Measurements from ENCODE around the gene NR2F2.

NR2F2 gene

DNA sequence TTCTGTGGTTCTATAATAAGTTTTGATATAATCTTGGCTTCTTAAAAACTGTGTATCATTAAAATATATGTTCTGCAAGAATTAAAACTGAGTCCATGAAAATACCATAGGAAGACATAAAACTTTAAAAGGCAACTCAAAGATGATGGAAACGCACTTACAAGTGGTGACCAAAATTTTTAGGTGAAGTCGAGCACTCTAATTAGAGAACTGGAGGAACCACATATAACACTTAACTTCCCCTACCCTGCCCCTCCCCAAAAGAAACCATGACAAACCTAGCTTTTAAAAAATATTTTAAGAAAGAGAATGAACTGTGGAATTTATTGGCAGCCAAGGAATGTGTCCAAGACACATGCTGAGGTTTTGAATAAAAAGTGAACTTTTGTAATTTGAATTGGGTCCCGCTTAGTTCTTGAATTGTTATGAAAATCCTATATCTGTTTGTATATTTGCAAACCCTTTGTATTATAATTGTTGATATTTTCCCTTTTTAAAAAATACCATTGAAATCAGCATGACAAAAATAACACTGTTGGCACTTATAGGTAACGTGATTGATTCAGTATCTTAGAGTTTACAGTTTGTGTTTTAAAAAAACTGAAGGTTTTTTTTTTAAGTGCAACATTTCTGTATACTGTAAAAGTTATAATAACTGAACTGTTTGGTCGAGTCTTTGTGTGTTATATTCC lies 7.7 kb downstream of the NR2F2 start:
- TF ChIP-seq, protein P1, sequence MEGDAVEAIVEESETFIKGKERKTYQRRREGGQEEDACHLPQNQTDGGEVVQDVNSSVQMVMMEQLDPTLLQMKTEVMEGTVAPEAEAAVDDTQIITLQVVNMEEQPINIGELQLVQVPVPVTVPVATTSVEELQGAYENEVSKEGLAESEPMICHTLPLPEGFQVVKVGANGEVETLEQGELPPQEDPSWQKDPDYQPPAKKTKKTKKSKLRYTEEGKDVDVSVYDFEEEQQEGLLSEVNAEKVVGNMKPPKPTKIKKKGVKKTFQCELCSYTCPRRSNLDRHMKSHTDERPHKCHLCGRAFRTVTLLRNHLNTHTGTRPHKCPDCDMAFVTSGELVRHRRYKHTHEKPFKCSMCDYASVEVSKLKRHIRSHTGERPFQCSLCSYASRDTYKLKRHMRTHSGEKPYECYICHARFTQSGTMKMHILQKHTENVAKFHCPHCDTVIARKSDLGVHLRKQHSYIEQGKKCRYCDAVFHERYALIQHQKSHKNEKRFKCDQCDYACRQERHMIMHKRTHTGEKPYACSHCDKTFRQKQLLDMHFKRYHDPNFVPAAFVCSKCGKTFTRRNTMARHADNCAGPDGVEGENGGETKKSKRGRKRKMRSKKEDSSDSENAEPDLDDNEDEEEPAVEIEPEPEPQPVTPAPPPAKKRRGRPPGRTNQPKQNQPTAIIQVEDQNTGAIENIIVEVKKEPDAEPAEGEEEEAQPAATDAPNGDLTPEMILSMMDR (IDR thresholded peaks at IDR 0.05; ENCODE audit: control extremely low read depth, extremely low read depth, low read depth, missing control alignments), result no peak
- no peak for DNase-seq (ENCODE audit: extremely low spot score)
- ChIA-PET POLR2A (no interaction called here), CTCF (interaction anchor here (3.2 kb wide), 1 partner anchor 11 kb away, joined by 16 read pairs; no protein-coding TSS in a partner anchor)

DNA sequence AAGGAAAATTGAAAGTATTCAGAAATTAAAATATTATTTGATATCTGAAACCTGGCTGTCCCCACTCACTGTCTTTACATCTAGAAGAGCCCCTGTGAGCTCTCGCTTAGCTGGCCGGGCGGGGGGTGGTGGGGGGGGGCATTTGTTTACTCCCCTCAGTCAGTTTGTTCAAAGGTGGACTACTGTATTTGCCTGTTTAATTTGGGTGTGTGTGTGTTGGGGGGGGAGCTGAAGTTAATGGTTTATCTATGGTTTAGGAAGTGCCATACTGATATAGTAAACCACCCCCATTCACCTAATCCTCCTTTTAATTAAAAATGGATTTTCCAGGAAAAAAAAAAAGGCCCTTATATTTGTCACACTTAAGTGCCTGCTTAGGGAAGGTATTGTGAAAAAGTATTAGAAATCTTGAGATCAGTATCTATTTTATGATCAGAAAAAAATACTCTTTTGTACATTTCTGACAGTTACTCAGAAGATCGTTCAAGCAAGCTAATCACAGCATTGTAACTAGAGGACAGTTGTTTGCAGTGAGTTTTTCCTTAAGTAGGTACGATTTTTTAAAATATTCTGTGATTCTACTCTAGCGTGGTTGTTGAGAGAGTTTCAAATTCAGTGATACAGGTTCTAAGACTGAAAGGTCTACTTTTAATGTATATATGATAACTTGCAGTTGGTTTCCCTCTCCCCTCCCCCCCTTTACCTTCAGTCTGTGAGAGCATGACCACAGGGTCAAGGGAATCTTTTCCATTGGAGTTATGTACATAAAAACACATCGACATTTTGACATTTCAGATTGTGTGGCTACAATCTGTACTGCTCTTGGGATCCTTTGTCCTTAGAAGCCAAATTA lies 8.5 kb downstream of the NR2F2 start:
- POLR2A ChIA-PET, result no interaction called here
- CTCF ChIA-PET, result interaction anchor here (1.2 kb wide), 1 partner anchor 19 kb away, joined by 3 read pairs; no protein-coding TSS in a partner anchor

DNA sequence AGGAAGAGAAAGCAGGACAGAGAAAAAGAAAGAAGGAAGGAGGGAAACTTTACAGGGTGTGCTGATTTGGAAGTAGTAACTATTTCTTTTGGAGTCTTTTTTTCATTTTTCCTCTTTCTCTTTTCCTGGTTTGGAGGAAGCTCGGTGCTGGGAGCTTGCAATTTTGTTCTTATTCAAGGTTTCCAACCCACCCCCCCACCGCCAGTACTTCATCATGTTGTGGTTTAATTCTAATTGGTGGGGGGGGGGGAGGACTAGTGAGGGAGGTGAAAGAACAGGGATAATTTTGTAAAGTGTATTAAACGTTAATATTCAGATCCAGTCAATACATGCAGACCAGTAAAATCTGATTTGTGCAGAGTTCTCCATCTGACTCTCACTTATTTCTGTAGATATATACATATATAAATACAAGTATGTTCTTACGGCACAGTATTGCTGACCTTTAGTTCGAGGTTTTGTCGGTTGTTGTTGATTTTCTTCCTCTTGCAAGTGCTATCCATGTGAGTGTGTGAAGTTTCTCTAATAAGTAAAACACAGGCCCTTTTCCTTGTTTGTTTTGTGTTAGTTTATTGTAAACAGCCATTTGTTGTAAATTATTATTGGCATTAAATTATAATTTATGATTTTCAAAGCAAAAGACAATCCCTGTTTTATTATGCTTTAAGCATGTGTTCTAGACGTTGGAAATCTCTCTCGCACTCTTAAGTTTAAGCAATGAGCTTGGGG lies 9.3 kb downstream of the NR2F2 start:
- TF ChIP-seq, protein P1 (IDR thresholded peaks at IDR 0.05; ENCODE audit: control extremely low read depth, extremely low read depth, low read depth, missing control alignments), result no peak
- POLR2A ChIA-PET, result no interaction called here
- DNase-seq (ENCODE audit: extremely low spot score), result no peak
- CTCF ChIA-PET, result interaction anchor here (1.2 to 1.3 kb wide), 2 partner anchors 13 to 19 kb away, joined by 3 to 5 read pairs; no protein-coding TSS in a partner anchor

More for the DNA sequence above, 8.5 kb downstream of the NR2F2 start:
- TF ChIP-seq, protein P1 (IDR thresholded peaks at IDR 0.05; ENCODE audit: control extremely low read depth, extremely low read depth, low read depth, missing control alignments), result no peak
- no peak for DNase-seq (ENCODE audit: extremely low spot score)

DNA sequence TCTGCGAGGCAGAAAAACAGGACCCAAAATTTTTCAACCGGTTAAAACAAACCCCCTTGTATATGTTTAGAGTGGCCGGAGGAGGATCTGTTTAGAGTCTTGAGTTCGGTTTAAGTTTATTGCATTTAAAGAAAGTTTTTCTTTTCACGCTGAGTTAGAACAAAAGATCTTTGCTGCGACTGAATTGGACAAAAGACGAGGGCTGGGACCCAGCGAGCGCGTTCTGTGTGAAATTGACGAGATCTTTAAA lies 9.8 kb downstream of the NR2F2 start:
- CTCF ChIA-PET, result interaction anchor here (1.3 kb wide), 1 partner anchor 13 kb away, joined by 5 read pairs; no protein-coding TSS in a partner anchor
- POLR2A ChIA-PET, result no interaction called here
- TF ChIP-seq, protein P1 (IDR thresholded peaks at IDR 0.05; ENCODE audit: control extremely low read depth, extremely low read depth, low read depth, missing control alignments), result no peak
- no peak for DNase-seq (ENCODE audit: extremely low spot score)

DNA sequence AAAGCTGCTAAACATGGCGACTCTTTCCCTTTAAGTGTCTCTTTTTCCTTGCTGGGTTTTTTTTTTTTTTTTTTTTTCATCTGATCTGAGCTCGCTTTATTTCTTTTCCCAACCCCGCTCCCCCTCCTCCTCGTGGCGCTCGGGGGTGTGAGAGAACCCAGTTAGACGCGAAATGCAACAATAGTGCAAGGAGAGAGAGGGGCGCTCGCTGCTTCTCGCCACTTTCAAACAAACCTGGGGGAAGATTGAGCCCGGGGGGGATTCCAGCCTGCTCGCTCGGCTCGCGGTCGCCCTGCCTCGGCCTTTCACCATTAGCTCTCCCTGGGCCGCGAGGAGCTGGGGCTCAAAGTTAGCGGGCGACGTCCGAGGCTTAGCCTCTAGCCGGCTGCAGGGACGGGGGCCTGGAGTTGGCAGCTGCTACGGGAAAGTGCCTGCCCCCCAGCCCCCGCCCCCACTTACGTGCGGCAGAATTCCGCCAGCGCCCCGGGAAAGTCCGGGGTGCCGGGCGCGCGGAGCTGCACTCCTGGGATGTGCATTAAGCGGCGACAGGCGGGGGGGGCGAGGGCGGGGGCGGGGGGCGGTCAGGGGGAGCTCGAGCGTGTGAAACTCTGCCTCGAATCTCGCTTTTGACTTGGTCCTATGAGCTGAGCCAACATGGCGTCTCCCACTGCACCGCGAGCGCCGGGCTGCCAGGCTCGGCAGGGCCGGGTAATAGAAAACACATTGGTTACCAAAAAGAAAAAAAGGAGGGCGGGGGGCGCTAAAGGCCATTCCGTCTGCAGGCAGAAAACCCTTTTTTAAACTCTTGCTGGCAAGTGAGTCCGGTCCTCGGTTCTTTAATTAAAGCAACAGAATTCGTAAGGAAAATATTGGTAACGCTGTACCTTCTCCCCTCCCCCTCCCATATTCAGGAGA lies 10.4 kb downstream of the NR2F2 start:
- ChIA-PET POLR2A (interaction anchor here (0.5 to 0.6 kb wide), 2 partner anchors 256 to 361 kb away, joined by 3 read pairs; no protein-coding TSS in a partner anchor), CTCF (interaction anchor here (1.3 to 3.6 kb wide), 2 partner anchors 14 to 15 kb away, joined by 5 to 20 read pairs; no protein-coding TSS in a partner anchor)
- no peak for DNase-seq (ENCODE audit: extremely low spot score)
- TF ChIP-seq, protein P1 (IDR thresholded peaks at IDR 0.05; ENCODE audit: control extremely low read depth, extremely low read depth, low read depth, missing control alignments), result no peak

All from GM10248 (cell line).